ENCODE data around the gene MSANTD1. TPM values are rescaled to one million over a fixed set of nuclear protein-coding genes. Genes with fewer than 3 reads are reported as not detected.

Gene MSANTD1
- total and polyA plus RNA-seq, 3 experiments from 2014 or later: 0.38 to 0.46 TPM; not detected in 1

DNA sequence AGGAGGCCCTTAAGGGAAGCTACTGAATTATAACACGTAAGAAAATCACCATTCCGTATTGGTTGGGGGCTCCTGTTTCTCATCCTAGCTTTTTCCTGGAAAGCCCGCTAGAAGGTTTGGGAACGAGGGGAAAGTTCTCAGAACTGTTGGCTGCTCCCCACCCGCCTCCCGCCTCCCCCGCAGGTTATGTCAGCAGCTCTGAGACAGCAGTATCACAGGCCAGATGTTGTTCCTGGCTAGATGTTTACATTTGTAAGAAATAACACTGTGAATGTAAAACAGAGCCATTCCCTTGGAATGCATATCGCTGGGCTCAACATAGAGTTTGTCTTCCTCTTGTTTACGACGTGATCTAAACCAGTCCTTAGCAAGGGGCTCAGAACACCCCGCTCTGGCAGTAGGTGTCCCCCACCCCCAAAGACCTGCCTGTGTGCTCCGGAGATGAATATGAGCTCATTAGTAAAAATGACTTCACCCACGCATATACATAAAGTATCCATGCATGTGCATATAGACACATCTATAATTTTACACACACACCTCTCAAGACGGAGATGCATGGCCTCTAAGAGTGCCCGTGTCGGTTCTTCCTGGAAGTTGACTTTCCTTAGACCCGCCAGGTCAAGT is 6.9 kb upstream of the MSANTD1 start:
- CTCF ChIA-PET: no interaction called here
- H3K4me1 ChIP-seq (ENCODE audit: insufficient read depth, low read length): peaks cover 7% of the 10 kb centered on the region
- H3K4me3 Mint-ChIP-seq: no peak overlapping the region
- H3K4me1 Mint-ChIP-seq: peaks cover 11 to 19% (median 17%) of the 10 kb centered on the region in 3 donors
- peaks cover 0 to 53% (median 0%) of the 10 kb centered on the region in 3 donors for H3K36me3 Mint-ChIP-seq
- no peaks in the 10 kb centered on the region for H3K27me3 Mint-ChIP-seq
- DNase-seq: no peak
- H3K9me3 ChIP-seq (ENCODE audit: low read length): no peaks in the 10 kb centered on the region
- POLR2A ChIA-PET: no interaction called here
- H3K27ac Mint-ChIP-seq: peak overlapping the region in 4 of 8 donors; percentile 8 to 85 (median 50)
- H3K4me3 ChIP-seq (ENCODE audit: low read length): no peak overlapping the region
- H3K27ac ChIP-seq (ENCODE audit: low read depth, low read length): no peak overlapping the region
- H3K9me3 Mint-ChIP-seq: no peaks in the 10 kb centered on the region
- H3K27me3 ChIP-seq (ENCODE audit: insufficient read depth, low read length, poor library complexity, severe bottlenecking): no peaks in the 10 kb centered on the region
- no peaks in the 10 kb centered on the region for H3K36me3 ChIP-seq (ENCODE audit: insufficient read depth, low read length)

DNA sequence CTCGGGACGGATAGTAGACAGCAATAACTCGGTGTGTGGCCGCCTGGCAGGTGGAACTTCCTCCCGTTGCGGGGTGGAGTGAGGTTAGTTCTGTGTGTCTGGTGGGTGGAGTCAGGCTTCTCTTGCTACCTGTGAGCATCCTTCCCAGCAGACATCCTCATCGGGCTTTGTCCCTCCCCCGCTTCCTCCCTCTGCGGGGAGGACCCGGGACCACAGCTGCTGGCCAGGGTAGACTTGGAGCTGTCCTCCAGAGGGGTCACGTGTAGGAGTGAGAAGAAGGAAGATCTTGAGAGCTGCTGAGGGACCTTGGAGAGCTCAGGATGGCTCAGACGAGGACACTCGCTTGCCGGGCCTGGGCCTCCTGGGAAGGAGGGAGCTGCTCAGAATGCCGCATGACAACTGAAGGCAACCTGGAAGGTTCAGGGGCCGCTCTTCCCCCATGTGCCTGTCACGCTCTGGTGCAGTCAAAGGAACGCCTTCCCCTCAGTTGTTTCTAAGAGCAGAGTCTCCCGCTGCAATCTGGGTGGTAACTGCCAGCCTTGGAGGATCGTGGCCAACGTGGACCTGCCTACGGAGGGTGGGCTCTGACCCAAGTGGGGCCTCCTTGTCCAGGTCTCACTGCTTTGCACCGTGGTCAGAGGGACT is 5.7 kb upstream of the MSANTD1 start:
- H3K9me3 ChIP-seq (ENCODE audit: low read length): no peaks in the 10 kb centered on the region
- H3K27me3 Mint-ChIP-seq: no peaks in the 10 kb centered on the region
- H3K27me3 ChIP-seq (ENCODE audit: insufficient read depth, low read length, poor library complexity, severe bottlenecking): no peaks in the 10 kb centered on the region
- peak overlapping the region in 5 of 8 donors; percentile 17 to 86 (median 51) for H3K27ac Mint-ChIP-seq
- no peak overlapping the region for H3K27ac ChIP-seq (ENCODE audit: low read depth, low read length)
- no peaks in the 10 kb centered on the region for H3K36me3 ChIP-seq (ENCODE audit: insufficient read depth, low read length)
- H3K4me3 Mint-ChIP-seq: no peak overlapping the region
- ChIA-PET POLR2A (no interaction called here), CTCF (interaction anchor here (1.7 to 1.9 kb wide), 2 partner anchors 48 to 49 kb away, joined by 4 read pairs; no protein-coding TSS in a partner anchor)
- DNase-seq: no peak
- H3K9me3 Mint-ChIP-seq: no peaks in the 10 kb centered on the region
- H3K4me1 ChIP-seq (ENCODE audit: insufficient read depth, low read length): peaks cover 7% of the 10 kb centered on the region
- no peak overlapping the region for H3K4me3 ChIP-seq (ENCODE audit: low read length)
- H3K36me3 Mint-ChIP-seq: peaks cover 0 to 42% (median 0%) of the 10 kb centered on the region in 3 donors
- peaks cover 11 to 19% (median 17%) of the 10 kb centered on the region in 3 donors for H3K4me1 Mint-ChIP-seq

DNA sequence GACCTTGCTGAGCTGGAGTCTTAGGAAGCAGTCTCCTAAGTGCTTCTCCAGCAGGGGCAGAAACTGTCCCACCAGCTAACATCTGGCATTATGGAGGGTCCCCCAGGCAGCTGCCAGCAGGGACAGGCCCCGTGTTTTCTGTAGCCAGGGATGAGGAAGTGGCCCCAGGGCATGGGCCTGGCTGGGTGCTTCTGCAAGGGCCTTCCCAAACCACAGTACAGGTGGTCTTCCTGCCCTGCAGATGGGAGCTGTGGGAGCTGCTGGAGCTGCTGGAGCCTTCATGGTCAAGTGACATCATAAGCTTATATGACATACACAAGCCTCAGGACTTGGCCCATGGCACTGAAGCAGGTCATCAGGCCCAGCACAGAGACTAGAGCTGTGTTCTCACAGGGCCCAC is 5.0 kb upstream of the MSANTD1 start:
- DNase-seq: no peak
- ChIA-PET POLR2A (no interaction called here), CTCF (interaction anchor here (1.7 to 1.9 kb wide), 2 partner anchors 47 to 50 kb away, joined by 4 read pairs; no protein-coding TSS in a partner anchor)
- H3K9me3 ChIP-seq (ENCODE audit: low read length): no peaks in the 10 kb centered on the region
- peaks cover 7% of the 10 kb centered on the region for H3K4me1 ChIP-seq (ENCODE audit: insufficient read depth, low read length)
- H3K4me3 ChIP-seq (ENCODE audit: low read length): no peak overlapping the region
- Mint-ChIP-seq H3K4me1 (peaks cover 11 to 19% (median 17%) of the 10 kb centered on the region in 3 donors), H3K27ac (peak overlapping the region in 1 of 8 donors; percentile 47), H3K9me3 (no peaks in the 10 kb centered on the region), H3K27me3 (no peaks in the 10 kb centered on the region), H3K4me3 (no peak overlapping the region), H3K36me3 (peaks cover 0 to 36% (median 0%) of the 10 kb centered on the region in 3 donors)
- H3K36me3 ChIP-seq (ENCODE audit: insufficient read depth, low read length): no peaks in the 10 kb centered on the region
- no peaks in the 10 kb centered on the region for H3K27me3 ChIP-seq (ENCODE audit: insufficient read depth, low read length, poor library complexity, severe bottlenecking)
- H3K27ac ChIP-seq (ENCODE audit: low read depth, low read length): no peak overlapping the region

- no peaks in the 10 kb centered on the region for H3K9me3 Mint-ChIP-seq
- peaks cover 7% of the 10 kb centered on the region for H3K4me1 ChIP-seq (ENCODE audit: insufficient read depth, low read length)
- peak overlapping the region in 1 of 8 donors; percentile 36 for H3K27ac Mint-ChIP-seq
- ChIA-PET POLR2A (no interaction called here), CTCF (interaction anchor here (1.9 kb wide), 1 partner anchor 51 kb away, joined by 4 read pairs; no protein-coding TSS in a partner anchor)
- no peak overlapping the region for H3K4me3 ChIP-seq (ENCODE audit: low read length)
- H3K27me3 Mint-ChIP-seq: no peaks in the 10 kb centered on the region
- DNase-seq: no peak
- H3K27ac ChIP-seq (ENCODE audit: low read depth, low read length): no peak overlapping the region
- peak overlapping the region in 1 of 7 donors; percentile 9 for H3K4me3 Mint-ChIP-seq
- H3K4me1 Mint-ChIP-seq: peaks cover 11 to 19% (median 17%) of the 10 kb centered on the region in 3 donors
- no peaks in the 10 kb centered on the region for H3K9me3 ChIP-seq (ENCODE audit: low read length)
- H3K36me3 Mint-ChIP-seq: peaks cover 0 to 28% (median 0%) of the 10 kb centered on the region in 3 donors
- no peaks in the 10 kb centered on the region for H3K36me3 ChIP-seq (ENCODE audit: insufficient read depth, low read length)
- H3K27me3 ChIP-seq (ENCODE audit: insufficient read depth, low read length, poor library complexity, severe bottlenecking): no peaks in the 10 kb centered on the region
These were observed 4.2 kb upstream of the MSANTD1 start for GRCh38 chr4:3244747-3245146.

- ChIA-PET POLR2A (no interaction called here), CTCF (no interaction called here)
- Mint-ChIP-seq H3K4me3 (no peak overlapping the region), H3K27ac (no peak overlapping the region), H3K36me3 (peaks cover 0 to 20% (median 0%) of the 10 kb centered on the region in 3 donors), H3K27me3 (no peaks in the 10 kb centered on the region), H3K4me1 (peaks cover 11 to 19% (median 17%) of the 10 kb centered on the region in 3 donors), H3K9me3 (peaks cover 0 to 2% (median 0%) of the 10 kb centered on the region in 5 donors)
- no peaks in the 10 kb centered on the region for H3K36me3 ChIP-seq (ENCODE audit: insufficient read depth, low read length)
- no peaks in the 10 kb centered on the region for H3K27me3 ChIP-seq (ENCODE audit: insufficient read depth, low read length, poor library complexity, severe bottlenecking)
- peaks cover 7% of the 10 kb centered on the region for H3K4me1 ChIP-seq (ENCODE audit: insufficient read depth, low read length)
- no peak overlapping the region for H3K4me3 ChIP-seq (ENCODE audit: low read length)
- no peak for DNase-seq
- no peaks in the 10 kb centered on the region for H3K9me3 ChIP-seq (ENCODE audit: low read length)
- H3K27ac ChIP-seq (ENCODE audit: low read depth, low read length): no peak overlapping the region
These were observed 3.3 kb upstream of the MSANTD1 start for GRCh38 chr4:3245676-3246075.

DNA sequence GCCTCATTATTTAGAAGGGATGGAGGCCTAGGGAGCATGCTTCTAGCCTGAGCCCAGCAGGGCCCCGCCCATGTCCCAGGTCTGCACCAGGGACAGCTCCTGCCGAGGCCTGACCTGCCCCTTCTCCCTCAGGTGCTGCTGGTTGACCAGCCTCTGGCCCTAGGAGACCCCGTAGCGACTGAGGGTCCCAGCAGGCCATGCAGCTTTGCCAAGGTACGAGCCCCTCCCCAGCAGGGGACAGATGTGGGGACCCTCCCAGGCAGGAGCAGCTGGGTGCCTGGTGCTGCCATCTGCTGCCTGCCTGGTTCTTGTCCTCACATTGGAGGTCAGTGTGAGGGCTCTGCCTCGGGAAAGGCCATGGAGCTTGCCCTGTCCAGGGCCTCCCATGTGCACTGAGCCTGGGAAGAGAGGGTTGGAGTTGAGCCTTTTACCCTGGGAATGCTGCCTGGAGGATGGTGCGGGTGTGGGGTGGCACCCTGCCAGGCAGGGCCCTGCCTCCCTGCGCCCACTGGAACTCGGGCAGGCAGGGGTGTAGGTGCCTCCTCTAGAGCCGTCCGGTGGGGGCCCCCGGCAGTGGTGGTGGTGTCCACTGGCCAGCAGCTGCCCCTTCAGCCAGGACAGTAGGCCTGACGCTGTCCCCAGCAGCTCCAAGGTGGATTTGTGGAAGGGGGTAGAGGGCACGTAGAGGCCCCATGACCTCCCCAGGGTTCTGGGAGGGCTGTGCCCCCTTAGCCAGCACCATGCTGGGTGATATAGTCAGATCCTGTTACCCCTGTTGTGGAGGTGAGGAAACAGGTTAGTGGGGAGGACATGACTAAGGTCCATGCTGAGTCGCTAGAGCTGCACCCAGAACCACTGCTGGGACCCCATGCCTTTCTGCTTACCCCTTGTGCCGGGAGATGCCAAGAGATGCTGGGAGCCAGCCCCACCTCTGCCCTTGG is 2.2 kb upstream of the MSANTD1 start:
- ChIA-PET CTCF (interaction anchor here (0.9 kb wide), 1 partner anchor 140 kb away, joined by 3 read pairs; no protein-coding TSS in a partner anchor), POLR2A (no interaction called here)
- Histone ChIP-seq H3K4me3 (ENCODE audit: low read length) (no peak overlapping the region), H3K9me3 (ENCODE audit: low read length) (no peaks in the 10 kb centered on the region), H3K4me1 (ENCODE audit: insufficient read depth, low read length) (peaks cover 7% of the 10 kb centered on the region), H3K27me3 (ENCODE audit: insufficient read depth, low read length, poor library complexity, severe bottlenecking) (no peaks in the 10 kb centered on the region), H3K27ac (ENCODE audit: low read depth, low read length) (no peak overlapping the region), H3K36me3 (ENCODE audit: insufficient read depth, low read length) (no peaks in the 10 kb centered on the region)
- Mint-ChIP-seq H3K27ac (peak overlapping the region in 2 of 8 donors; percentile 17 to 41), H3K9me3 (peaks cover 0 to 2% (median 0%) of the 10 kb centered on the region in 5 donors), H3K36me3 (peaks cover 0 to 10% (median 0%) of the 10 kb centered on the region in 3 donors), H3K4me1 (peaks cover 11 to 19% (median 17%) of the 10 kb centered on the region in 3 donors), H3K27me3 (no peaks in the 10 kb centered on the region), H3K4me3 (no peak overlapping the region)
- DNase-seq: no peak

DNA sequence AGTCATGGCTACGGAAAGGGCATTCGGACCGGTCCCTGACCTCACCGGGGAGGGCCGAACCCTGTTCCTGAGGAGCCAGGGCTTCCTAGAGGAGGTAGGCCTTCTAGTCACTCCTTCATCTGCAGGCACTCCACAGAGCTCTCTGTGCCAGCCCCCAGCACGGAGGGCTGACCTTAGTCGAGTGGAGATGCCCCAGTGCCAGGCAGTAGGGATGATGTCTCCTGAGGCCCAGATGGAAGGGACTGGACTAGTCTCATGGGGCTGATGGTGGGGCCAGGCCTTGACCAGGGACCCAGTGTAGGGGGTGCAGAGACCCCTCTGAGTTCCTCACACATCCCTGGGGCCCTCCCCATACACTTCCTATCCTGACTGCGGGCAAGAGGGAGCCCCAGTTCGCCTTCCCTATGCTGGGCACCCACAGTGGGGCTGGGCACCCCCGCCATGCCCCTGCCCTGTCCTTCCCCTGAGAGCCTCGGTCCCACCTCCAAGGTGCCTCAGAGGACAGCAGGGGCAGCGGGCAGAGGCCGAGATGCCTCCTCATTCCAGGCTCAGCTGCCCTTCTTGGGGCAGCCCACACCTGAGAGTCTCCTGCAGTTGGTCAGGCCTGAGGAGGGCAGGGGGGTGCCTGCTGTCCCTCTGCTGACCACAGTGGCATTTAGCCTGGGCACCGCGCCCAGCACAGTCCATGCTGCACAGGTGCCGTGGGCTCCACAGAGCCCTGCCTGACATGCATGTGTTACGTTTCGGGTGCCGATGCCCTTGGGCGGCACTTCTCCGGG is 1.4 kb upstream of the MSANTD1 start:
- POLR2A ChIA-PET: no interaction called here
- CTCF ChIA-PET: interaction anchor here (0.9 kb wide), 1 partner anchor 141 kb away, joined by 3 read pairs; no protein-coding TSS in a partner anchor
- Histone ChIP-seq H3K4me1 (ENCODE audit: insufficient read depth, low read length) (peaks cover 7% of the 10 kb centered on the region), H3K9me3 (ENCODE audit: low read length) (no peaks in the 10 kb centered on the region), H3K27ac (ENCODE audit: low read depth, low read length) (no peak overlapping the region), H3K36me3 (ENCODE audit: insufficient read depth, low read length) (no peaks in the 10 kb centered on the region), H3K27me3 (ENCODE audit: insufficient read depth, low read length, poor library complexity, severe bottlenecking) (no peaks in the 10 kb centered on the region), H3K4me3 (ENCODE audit: low read length) (no peak overlapping the region)
- no peaks in the 10 kb centered on the region for H3K27me3 Mint-ChIP-seq
- peaks cover 8 to 15% (median 11%) of the 10 kb centered on the region in 3 donors for H3K4me1 Mint-ChIP-seq
- H3K9me3 Mint-ChIP-seq: peaks cover 0 to 2% (median 0%) of the 10 kb centered on the region in 5 donors
- peaks cover 0 to 6% (median 0%) of the 10 kb centered on the region in 3 donors for H3K36me3 Mint-ChIP-seq
- no peak for DNase-seq
- H3K27ac Mint-ChIP-seq: peak overlapping the region in 1 of 8 donors; percentile 17
- H3K4me3 Mint-ChIP-seq: no peak overlapping the region

Measured in CD8-positive, alpha-beta memory T cell (primary cell).